Hematopoietic multipotent progenitor cell treated with erythropoietin and hydrocortisone succinate and interleukin-3 and kit ligand, for 15 days (in vitro differentiated cells): Measurements from ENCODE around the gene RAB23.
A peak's percentile ranks its signal among the peaks of the same experiment; 100 is the strongest.
"Not testable (repeated sequence)": the region's sequence is repeated elsewhere in the genome, so short reads cannot be mapped to it uniquely, and the experiment has no call there.

ENCODE experiments used
- DNase-seq: peaks from one replicate; pipeline ENCODE4 v3.0.0-alpha.2; 2015; ENCODE audit warnings: low spot score

RAB23 gene

GRCh38 chr6:57221936-57222742, at the start of gene RAB23:
RAB23 (minus strand) TSS chr6:57222307; CDS start chr6:57210380, 11,927 bp downstream.
- DNase-seq: peak; percentile 85

- no peak for DNase-seq
These were observed 46.2 kb upstream of the RAB23 start for GRCh38 chr6:57268294-57268640.

- peak; percentile 20 for DNase-seq
These were observed 45.6 kb upstream of the RAB23 start for GRCh38 chr6:57267586-57268293.

GRCh38 chr6:57265755-57266221, 43.7 kb upstream of the RAB23 start:
- DNase-seq: no peak

GRCh38 chr6:57263739-57264138, 41.6 kb upstream of the RAB23 start:
- no peak for DNase-seq

GRCh38 chr6:57262901-57263694, 41.0 kb upstream of the RAB23 start:
- no peak for DNase-seq

GRCh38 chr6:57262488-57262887, 40.4 kb upstream of the RAB23 start:
- no peak for DNase-seq

GRCh38 chr6:57261926-57262325, 39.8 kb upstream of the RAB23 start:
- DNase-seq: no peak

- no peak for DNase-seq
These were observed 37.0 kb upstream of the RAB23 start for GRCh38 chr6:57259064-57259463.

GRCh38 chr6:57257911-57258541, 35.9 kb upstream of the RAB23 start:
- no peak for DNase-seq

- no peak for DNase-seq
These were observed 34.4 kb upstream of the RAB23 start for GRCh38 chr6:57256541-57256940.

GRCh38 chr6:57255451-57256169, 33.5 kb upstream of the RAB23 start:
- no peak for DNase-seq

GRCh38 chr6:57254055-57254717, 32.1 kb upstream of the RAB23 start:
- no peak for DNase-seq

GRCh38 chr6:57252975-57253374, 30.9 kb upstream of the RAB23 start:
- no peak for DNase-seq

GRCh38 chr6:57252137-57252536, 30.0 kb upstream of the RAB23 start:
- no peak for DNase-seq

- no peak for DNase-seq
These were observed 28.2 kb upstream of the RAB23 start for GRCh38 chr6:57250348-57250747.

- DNase-seq: no peak
These were observed 26.3 kb upstream of the RAB23 start for GRCh38 chr6:57248311-57248895.

- DNase-seq: no peak
These were observed 25.5 kb upstream of the RAB23 start for GRCh38 chr6:57247603-57248002.

GRCh38 chr6:57246307-57246706, 24.2 kb upstream of the RAB23 start:
- no peak for DNase-seq

- DNase-seq: no peak
These were observed 21.8 kb upstream of the RAB23 start for GRCh38 chr6:57243954-57244353.

GRCh38 chr6:57243526-57243925, 21.4 kb upstream of the RAB23 start:
- DNase-seq: not testable (repeated sequence)
